WI38 (cell line): ENCODE measurements around the gene ELAVL4.

Experiments
- H3K4me3 ChIP-seq: 2 replicates; pipeline ENCODE4 v1.5.1; 2011; ENCODE audit warnings: low read depth, mild to moderate bottlenecking, control low read depth, low read length
- TF ChIP-seq, protein P1 (sequence below): IDR thresholded peaks from 2 replicates; pipeline ENCODE4 v1.5.1; 2012; ENCODE audit warnings: low read depth, mild to moderate bottlenecking, control low read depth, low read length

ELAVL4 gene

DNA sequence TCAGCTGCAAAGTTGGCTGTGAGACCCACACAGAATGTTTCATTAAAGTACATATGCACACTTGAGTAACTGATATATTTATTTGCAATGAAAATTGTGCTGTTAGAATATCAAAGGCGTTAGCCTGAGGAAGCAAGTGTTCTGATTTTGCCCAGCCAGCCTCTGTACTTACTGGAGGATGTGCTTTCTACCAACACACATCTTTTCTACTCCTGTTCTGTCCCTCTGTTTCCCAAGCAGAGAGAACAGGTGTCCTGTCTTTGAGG lies 31.4 kb downstream of the ELAVL4 start:
- no peak overlapping the region for H3K4me3 ChIP-seq
- TF ChIP-seq, protein P1, sequence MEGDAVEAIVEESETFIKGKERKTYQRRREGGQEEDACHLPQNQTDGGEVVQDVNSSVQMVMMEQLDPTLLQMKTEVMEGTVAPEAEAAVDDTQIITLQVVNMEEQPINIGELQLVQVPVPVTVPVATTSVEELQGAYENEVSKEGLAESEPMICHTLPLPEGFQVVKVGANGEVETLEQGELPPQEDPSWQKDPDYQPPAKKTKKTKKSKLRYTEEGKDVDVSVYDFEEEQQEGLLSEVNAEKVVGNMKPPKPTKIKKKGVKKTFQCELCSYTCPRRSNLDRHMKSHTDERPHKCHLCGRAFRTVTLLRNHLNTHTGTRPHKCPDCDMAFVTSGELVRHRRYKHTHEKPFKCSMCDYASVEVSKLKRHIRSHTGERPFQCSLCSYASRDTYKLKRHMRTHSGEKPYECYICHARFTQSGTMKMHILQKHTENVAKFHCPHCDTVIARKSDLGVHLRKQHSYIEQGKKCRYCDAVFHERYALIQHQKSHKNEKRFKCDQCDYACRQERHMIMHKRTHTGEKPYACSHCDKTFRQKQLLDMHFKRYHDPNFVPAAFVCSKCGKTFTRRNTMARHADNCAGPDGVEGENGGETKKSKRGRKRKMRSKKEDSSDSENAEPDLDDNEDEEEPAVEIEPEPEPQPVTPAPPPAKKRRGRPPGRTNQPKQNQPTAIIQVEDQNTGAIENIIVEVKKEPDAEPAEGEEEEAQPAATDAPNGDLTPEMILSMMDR: no peak

DNA sequence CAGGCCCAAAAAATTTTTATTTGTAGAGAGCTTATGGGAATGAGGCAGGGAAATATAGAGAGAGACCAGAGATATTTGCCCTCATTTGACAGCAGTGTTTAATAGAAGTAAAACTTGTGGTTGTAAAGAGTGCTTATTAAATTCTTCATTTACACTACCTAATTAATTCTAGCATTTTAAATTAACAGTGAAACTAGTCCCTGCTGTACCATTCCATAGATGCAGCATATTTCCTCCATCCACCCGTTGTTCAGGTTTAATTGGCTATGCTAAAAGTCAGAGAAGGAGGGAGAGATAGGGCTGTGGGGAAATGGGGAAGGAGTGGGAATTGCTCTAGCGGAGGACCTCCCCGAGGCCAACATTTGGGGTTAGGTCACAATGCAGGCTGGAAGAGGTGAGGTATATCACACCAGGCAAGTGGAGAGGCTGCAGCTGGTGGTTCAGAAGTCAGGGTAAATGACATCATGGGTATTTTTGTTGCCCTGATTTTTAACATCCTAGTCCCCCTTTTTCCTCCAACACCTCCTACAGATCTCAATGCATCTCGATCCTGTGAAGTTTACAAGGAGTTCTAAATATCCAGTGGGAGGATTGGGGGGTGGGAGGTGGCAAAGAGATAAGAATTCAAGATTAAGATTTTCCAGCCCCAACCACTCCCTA lies 38.6 kb downstream of the ELAVL4 start:
- H3K4me3 ChIP-seq: no peak overlapping the region
- TF ChIP-seq, protein P1: no peak

DNA sequence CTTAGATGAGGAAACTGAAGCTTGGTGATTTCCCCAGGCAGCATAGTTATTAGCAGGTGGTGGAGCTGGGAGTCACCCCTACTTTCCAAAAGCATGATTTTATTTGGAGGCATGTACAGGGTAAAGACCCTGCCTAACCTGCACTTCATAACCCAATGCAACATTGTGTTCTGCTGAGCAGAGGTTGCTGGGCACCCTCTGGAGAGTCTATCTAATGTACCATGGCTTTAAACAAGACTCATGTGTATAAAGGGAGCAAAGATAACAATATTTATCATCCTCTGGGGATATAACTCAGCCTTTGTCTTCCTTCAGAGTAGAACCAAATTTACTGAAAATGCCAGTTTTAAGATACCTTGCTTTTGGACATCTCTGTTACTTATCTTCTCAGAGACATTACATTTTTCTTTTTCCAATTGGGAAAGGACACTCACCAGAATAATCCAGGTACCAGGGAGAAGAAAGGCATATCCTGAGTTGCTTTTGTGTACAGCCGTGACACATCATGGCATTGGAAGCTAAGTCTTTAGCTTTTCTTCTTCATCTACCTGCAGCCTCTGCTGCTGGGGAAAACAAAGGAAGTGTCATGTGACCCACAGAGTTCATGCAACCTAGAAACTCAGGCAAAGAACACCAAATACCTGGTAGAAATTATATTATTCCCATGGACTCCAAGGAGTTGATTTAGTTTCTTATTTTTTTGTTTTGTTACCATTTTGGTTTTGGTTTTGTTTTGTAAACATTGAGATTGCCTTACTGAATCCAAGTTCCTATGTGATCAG lies 39.6 kb downstream of the ELAVL4 start:
- TF ChIP-seq, protein P1: no peak
- no peak overlapping the region for H3K4me3 ChIP-seq

DNA sequence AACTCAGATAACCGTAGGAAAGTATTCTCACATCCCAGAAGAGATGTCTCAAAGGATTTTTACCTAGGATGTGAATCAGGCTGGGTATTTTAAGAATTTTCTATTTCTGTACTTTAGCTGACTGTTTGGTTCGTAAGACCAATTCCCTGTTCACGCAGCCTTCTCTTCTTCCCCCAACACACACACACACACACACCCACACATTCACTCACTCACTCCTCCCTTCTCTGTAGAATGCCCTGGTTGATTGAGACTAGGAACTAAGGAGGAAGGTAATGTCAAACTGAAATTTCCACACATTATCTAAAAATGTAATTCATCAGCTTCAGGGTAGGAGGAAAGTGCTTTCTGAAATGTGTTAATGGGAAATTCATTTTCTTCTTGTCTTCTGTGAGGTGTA lies 43.5 kb downstream of the ELAVL4 start:
- TF ChIP-seq, protein P1: no peak
- H3K4me3 ChIP-seq: no peak overlapping the region

DNA sequence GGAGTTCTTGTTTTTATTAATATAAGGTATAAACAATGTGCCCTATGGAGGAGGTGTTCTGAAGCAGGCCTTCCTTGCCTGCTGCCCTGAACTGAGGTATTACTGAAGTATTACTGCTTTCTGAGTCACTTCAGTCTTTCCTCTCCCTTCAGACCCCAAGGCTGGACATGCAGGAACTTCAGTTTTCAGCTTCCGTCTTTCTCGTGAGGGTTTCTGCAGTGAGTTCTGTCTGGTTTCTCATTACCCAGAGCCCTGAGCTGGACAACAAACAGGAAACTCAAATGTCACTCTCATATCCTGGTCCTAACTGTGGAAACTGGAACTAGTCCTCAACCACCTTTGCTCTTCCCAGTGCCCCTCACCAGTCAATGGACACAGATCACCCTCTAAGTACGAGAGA lies 46.8 kb downstream of the ELAVL4 start:
- TF ChIP-seq, protein P1: no peak
- no peak overlapping the region for H3K4me3 ChIP-seq

DNA sequence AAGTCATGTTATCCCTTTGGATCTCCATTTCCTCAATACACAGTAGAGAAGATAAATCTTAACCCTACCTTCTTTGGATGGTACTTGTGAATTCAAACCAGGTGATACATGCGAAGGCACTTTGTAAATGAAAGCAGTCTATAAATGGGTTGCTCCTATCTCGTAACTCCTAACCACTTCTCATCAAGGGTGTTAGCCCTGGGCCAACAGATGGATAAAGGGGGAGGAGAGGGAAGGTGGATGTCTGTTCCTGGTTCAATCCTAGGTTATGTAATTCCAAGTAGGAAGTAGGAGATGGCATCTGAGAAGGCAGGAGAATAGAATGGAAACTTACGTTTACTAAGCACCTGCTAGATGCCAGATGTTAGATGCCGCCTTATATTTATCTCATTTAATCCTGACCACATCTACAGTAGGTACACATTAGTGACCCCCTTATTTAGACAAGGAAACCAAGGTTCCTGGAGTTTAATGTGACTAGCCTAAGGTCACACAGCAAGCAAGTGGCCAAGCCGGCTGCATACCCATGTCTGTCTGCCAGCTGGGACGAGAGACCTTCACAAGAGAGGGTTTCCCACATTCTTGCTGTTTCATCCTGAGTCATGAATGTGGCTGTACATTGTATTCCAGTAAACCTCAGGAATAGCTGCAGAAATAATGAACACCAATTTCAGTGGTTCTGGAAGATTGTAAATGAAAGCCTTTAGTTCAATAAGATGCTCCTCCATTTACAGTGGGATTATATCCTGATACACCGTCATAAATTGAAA lies 47.7 kb downstream of the ELAVL4 start:
- TF ChIP-seq, protein P1: no peak
- H3K4me3 ChIP-seq: no peak overlapping the region

DNA sequence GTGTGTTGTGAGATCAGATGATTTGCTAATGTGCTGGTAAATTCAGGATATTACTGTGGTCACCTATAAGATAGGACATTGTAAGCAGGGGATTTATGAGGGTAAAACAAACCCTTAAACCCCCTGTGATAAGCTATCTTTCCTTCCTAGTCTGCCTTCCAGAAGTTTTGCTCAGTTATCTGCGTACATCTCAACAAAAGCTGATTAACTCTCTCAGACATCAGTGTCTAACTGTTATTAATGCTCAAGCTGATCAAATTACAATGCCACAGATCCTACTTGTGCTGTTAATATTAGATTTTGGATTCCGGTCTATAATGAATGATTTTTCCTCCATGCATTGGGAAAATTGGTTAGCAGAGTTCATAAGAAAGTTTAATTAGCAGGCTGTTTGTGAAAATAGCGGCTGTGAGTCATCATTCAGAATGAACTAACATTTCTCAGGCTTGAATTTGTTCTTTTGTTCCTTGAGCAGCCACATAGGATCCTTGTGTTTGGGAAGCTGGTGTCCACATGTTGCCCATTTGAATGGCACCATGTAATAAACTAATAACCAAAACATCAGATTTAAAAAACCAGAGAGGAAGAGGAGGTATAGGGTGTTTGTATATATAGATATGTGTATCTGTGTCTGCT lies 48.7 kb downstream of the ELAVL4 start:
- TF ChIP-seq, protein P1: no peak
- no peak overlapping the region for H3K4me3 ChIP-seq
